ENCODE data around the gene KREMEN2.

DNA sequence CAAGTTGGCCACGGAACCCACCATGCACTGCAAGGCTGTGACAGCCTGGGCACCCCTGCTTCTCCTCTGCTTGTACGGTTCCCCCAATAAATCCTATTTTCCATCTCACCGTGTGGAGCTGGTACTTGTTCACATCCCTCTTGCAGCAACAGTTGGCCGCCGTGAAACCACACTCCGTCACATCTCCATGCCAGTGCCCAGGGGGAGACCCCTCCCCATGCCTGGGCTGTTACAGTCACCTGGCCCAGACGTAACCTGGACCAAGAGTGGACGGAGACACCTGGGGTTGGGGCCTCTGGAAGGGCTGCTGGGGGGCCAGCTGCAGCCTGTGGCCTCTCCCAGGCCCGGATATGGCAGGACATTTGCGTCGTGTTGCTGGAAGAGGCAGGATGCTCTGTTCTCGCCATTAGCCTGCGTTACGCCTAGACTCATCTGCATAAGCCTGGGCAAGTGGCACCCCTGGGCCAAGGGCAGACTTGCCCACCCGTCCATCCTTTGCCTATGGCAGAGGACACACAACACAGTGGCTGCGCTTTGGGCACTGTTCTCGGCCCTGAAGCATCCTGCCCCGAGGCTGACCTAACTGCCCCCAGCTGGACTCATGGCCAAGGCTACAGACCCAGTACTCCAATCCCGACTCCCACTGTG, 14.2 kb upstream of the KREMEN2 start:
- TF ChIP-seq, protein P1, sequence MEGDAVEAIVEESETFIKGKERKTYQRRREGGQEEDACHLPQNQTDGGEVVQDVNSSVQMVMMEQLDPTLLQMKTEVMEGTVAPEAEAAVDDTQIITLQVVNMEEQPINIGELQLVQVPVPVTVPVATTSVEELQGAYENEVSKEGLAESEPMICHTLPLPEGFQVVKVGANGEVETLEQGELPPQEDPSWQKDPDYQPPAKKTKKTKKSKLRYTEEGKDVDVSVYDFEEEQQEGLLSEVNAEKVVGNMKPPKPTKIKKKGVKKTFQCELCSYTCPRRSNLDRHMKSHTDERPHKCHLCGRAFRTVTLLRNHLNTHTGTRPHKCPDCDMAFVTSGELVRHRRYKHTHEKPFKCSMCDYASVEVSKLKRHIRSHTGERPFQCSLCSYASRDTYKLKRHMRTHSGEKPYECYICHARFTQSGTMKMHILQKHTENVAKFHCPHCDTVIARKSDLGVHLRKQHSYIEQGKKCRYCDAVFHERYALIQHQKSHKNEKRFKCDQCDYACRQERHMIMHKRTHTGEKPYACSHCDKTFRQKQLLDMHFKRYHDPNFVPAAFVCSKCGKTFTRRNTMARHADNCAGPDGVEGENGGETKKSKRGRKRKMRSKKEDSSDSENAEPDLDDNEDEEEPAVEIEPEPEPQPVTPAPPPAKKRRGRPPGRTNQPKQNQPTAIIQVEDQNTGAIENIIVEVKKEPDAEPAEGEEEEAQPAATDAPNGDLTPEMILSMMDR (IDR thresholded peaks at IDR 0.05) = no peak
- TF ChIP-seq POLR2A (IDR thresholded peaks at IDR 0.05) = no peak

Data from esophagus squamous epithelium (tissue), 4 donors.